Peyer's patch (tissue), 4 donors: ENCODE results near the gene POR. TPM values are rescaled to one million over a fixed set of nuclear protein-coding genes. Genes with fewer than 3 reads are reported as not detected.

Experiments used
- DNase-seq, 3 donors: peaks; one replicate each; pipeline ENCODE4 v3.0.0-alpha.2; 2017 to 2019
- H3K27ac ChIP-seq, 4 donors: fragments of 200-600 bp; sonication (generic); one replicate each; pipeline ENCODE4 v1.5.1; 2016 to 2019
- H3K27me3 ChIP-seq, 2 donors: fragments of 200-600 bp; sonication (generic); one replicate each; pipeline ENCODE4 v1.5.1; 2019
- H3K36me3 ChIP-seq, 3 donors: fragments of 200-600 bp; sonication (generic); one replicate each; pipeline ENCODE4 v1.5.1; 2016 to 2019
- H3K4me1 ChIP-seq, 4 donors: fragments of 200-600 bp; sonication (generic); one replicate each; pipeline ENCODE4 v1.5.1; 2016 to 2019
- H3K4me3 ChIP-seq, 4 donors: fragments of 200-600 bp; sonication (generic); 1 replicate in 3 of 4; 2 replicates in 1 of 4; pipeline ENCODE4 v1.5.1; 2016 to 2019; ENCODE audit warnings: mild to moderate bottlenecking in 1 of 4
- H3K9me3 ChIP-seq, 4 donors: fragments of 200-600 bp; sonication (generic); one replicate each; pipeline ENCODE4 v1.5.1; 2016 to 2019; ENCODE audit warnings: mild to moderate bottlenecking in 1 of 4
- POLR2A ChIP-seq, 2 donors: fragments of 450-650 bp; IDR thresholded peaks; one replicate each; pipeline ENCODE4 v1.5.1; 2017; ENCODE audit warnings: antibody characterized with exemption in 2 of 2, mild to moderate bottlenecking in 2 of 2, moderate library complexity in 2 of 2
- total RNA-seq, 4 donors: library from RNA; depleted of rRNA; stranded (reverse); fragments of >200 nt; gene quantifications; one replicate each; pipeline ENCODE4 v1.1.0, GENCODE V29; 2016
- TF ChIP-seq, protein P1 (sequence below), 6 experiments: fragments of 450-650 bp in 4 of 6; fragments of 200-600 bp in 2 of 6; sonication (generic) in 1 of 6; IDR thresholded peaks; one replicate each; pipeline ENCODE4 v1.5.1; 2017 to 2019; ENCODE audit warnings: antibody characterized with exemption in 6 of 6, mild to moderate bottlenecking in 3 of 6, moderate library complexity in 1 of 6

POR gene
- total RNA-seq, result 100 to 1,000 TPM in 3 of 4 donors, 10 to 100 TPM in 1; 67.7 to 625 (median 451) TPM

DNA sequence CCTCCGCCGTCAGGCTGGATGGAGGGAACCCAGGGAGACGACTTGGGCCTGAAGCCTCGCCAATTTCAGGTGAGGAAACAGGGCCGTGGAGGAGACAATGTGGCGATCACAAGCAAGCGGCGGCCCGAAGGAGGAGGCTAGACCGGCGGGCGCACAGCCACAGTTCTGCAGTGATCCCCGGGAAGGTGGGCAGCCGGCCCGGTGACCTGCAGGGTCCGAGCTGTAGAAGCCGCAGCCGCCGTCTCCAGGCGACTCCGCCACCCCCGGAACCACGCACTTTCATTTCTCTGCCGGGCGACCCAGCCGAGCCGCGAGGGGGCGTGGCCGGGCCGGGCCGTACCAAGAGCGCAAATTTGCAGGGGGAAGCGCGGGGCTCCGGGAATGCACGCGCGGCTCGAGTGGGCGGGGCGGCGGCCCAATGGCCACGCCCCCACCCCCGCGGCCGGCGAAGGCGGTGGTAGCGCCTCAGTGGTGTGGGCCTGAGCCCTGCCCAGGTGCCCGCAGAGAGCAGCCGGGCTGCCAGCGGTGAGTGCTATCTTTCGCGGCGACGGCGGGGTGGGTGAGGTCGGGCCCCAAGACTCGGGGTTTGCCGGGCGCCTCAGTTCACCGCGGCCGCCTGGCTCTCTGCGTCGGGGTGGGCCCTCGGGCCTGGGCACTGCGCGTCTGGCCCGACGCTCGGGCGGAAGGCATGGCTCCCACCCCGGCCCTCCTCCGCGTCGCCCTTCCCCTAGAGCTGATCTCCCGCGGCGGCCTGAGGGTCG lies at the start of gene POR:
POR (plus strand) TSS at position 501 of the 761 bp plus-strand sequence. CDS start 38,847 bp downstream, outside the sequence.
- H3K4me1 ChIP-seq, result peaks cover 0 to 16% (median 4%) of the 10 kb centered on the region in 4 donors
- H3K27ac ChIP-seq, result peak within 1 kb of the TSS; percentile 92 to 96 (median 96)
- H3K27me3 ChIP-seq, result no peaks in the 10 kb centered on the region
- H3K4me3 ChIP-seq, result peak within 1 kb of the TSS; percentile 80 to 100 (median 92)
- no peaks in the 10 kb centered on the region for H3K9me3 ChIP-seq
- DNase-seq, result peak; percentile 92 to 98 (median 98)
- no peaks in the 10 kb centered on the region for H3K36me3 ChIP-seq
- peak; percentile 99 to 100 for TF ChIP-seq POLR2A (IDR thresholded peaks at IDR 0.05)
- TF ChIP-seq, protein P1, sequence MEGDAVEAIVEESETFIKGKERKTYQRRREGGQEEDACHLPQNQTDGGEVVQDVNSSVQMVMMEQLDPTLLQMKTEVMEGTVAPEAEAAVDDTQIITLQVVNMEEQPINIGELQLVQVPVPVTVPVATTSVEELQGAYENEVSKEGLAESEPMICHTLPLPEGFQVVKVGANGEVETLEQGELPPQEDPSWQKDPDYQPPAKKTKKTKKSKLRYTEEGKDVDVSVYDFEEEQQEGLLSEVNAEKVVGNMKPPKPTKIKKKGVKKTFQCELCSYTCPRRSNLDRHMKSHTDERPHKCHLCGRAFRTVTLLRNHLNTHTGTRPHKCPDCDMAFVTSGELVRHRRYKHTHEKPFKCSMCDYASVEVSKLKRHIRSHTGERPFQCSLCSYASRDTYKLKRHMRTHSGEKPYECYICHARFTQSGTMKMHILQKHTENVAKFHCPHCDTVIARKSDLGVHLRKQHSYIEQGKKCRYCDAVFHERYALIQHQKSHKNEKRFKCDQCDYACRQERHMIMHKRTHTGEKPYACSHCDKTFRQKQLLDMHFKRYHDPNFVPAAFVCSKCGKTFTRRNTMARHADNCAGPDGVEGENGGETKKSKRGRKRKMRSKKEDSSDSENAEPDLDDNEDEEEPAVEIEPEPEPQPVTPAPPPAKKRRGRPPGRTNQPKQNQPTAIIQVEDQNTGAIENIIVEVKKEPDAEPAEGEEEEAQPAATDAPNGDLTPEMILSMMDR (IDR thresholded peaks at IDR 0.05), result peak in 5 of 6 experiments; percentile 13 to 35 (median 27)

DNA sequence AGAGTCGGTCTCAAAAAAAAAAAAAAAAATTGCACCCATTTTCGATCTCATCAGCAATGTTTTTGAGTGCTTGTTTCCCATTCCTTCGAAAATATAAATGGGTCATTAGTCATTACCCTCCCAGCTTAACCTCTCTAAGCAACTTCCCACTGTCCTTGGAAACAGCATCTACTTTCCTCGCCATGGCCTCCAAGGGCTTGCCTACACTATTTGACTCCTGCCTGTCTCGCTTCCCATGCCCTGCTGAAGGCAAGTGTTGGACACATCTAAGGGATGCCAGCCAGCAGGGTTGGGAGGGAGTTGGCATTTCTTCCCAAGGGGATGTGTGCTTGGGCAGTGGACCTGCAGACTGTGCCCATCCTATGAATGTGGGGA lies 48.9 kb upstream of the POR start:
- no peak overlapping the region for H3K27ac ChIP-seq
- no peaks in the 10 kb centered on the region for H3K9me3 ChIP-seq
- no peaks in the 10 kb centered on the region for H3K27me3 ChIP-seq
- TF ChIP-seq, protein P1 (IDR thresholded peaks at IDR 0.05), result no peak
- TF ChIP-seq POLR2A (IDR thresholded peaks at IDR 0.05), result no peak
- H3K36me3 ChIP-seq, result no peaks in the 10 kb centered on the region
- DNase-seq, result no peak
- H3K4me1 ChIP-seq, result peaks cover 0 to 8% (median 0%) of the 10 kb centered on the region in 4 donors
- no peak overlapping the region for H3K4me3 ChIP-seq

DNA sequence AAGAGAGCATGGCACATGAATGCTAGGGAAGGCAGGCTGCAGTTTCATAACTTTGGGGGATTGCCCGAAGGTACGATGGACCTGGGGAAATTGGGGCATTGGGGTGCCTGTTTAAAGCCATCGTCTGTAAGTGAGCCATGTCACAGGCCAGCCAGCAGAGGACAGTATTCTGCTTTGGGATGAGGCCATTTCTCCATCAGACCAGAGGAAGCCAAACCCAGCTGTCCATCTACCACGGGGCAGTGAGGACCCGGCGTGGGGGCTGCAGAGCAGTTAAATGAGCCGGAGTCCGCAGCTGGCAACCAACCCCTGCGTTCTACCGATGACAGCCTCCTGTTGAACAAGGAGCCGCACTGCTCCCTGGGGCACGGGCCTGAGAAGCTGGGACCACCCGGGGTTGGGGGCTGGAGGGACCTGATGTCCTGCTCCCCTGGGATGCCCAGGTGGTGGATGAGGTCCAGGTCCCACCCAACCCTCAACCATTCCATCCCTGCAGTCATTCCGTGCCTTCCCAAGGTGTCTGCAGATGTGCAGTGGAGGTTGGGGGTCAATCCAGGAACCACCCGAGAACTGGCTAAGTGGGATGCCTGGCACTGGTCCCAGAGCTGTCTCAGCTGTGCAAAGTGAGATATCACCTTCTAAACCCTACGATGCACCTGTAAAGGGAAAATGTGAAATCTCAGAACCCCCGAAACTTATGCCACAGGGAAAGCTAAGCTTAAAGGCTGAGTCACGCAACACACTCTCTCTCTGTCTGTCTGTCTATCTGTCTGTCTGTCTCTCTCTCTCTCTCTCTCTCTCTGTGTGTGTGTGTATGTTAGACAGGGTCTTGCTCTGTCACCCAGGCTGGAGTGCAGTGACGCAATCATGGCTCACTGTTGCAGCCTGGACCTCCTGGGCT lies 48.2 kb upstream of the POR start:
- Histone ChIP-seq H3K27ac (no peak overlapping the region), H3K36me3 (no peaks in the 10 kb centered on the region), H3K4me3 (no peak overlapping the region), H3K4me1 (peaks cover 0 to 8% (median 0%) of the 10 kb centered on the region in 4 donors), H3K27me3 (no peaks in the 10 kb centered on the region), H3K9me3 (no peaks in the 10 kb centered on the region)
- TF ChIP-seq POLR2A (IDR thresholded peaks at IDR 0.05), result no peak
- TF ChIP-seq, protein P1 (IDR thresholded peaks at IDR 0.05), result peak; percentile 59 to 97 (median 90)
- peak; percentile 42 to 84 (median 59) for DNase-seq

DNA sequence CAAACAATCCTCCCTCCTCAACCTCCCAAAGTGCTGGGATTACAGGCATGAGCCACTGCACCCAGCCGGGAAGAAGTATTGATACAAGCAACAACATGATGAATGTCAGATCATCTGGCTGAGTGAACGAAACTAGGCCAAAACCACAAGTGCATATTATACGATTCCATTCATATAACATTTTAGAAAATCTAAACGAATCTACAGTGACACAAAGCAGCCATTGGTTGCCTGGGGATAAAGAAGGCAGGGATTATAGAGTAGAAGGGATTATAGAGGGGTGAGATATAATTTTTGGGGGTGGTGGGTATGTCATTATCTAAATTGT lies 47.6 kb upstream of the POR start:
- no peak for TF ChIP-seq POLR2A (IDR thresholded peaks at IDR 0.05)
- TF ChIP-seq, protein P1 (IDR thresholded peaks at IDR 0.05), result no peak
- no peak overlapping the region for H3K4me3 ChIP-seq
- H3K36me3 ChIP-seq, result no peaks in the 10 kb centered on the region
- DNase-seq, result no peak
- H3K9me3 ChIP-seq, result no peaks in the 10 kb centered on the region
- H3K27me3 ChIP-seq, result no peaks in the 10 kb centered on the region
- H3K27ac ChIP-seq, result no peak overlapping the region
- H3K4me1 ChIP-seq, result peaks cover 0 to 8% (median 0%) of the 10 kb centered on the region in 4 donors

DNA sequence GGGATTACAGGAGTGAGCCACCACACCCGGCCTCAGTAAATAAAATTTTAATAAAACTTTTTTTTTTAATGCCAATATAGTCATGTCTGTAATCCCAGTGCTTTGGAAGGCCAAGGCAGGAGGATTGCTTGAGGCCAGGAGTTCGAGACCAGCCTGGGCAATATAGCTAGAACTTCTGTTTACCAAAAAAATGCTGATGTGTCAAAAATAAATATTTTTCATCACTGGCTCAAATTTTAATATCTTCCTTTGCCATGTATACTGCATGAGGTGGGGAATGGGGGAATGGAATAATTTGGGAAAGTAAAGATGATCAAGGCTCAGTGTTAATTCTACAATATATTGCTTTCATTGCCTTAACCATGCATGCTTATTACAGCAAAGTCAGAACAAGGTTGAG lies 46.8 kb upstream of the POR start:
- DNase-seq, result no peak
- Histone ChIP-seq H3K9me3 (no peaks in the 10 kb centered on the region), H3K4me1 (peaks cover 0 to 8% (median 0%) of the 10 kb centered on the region in 4 donors), H3K27ac (no peak overlapping the region), H3K27me3 (no peaks in the 10 kb centered on the region), H3K4me3 (no peak overlapping the region), H3K36me3 (no peaks in the 10 kb centered on the region)
- TF ChIP-seq POLR2A (IDR thresholded peaks at IDR 0.05), result no peak
- TF ChIP-seq, protein P1 (IDR thresholded peaks at IDR 0.05), result no peak
